Trophoblast cell (in vitro differentiated cells and primary cell): Measurements from ENCODE around the gene ETS1.

Source experiments
- DNase-seq, 2 donors: peaks; one replicate each; pipeline ENCODE4 v3.0.0-alpha.2; 2016
- H2AFZ ChIP-seq: 2 replicates; pipeline ENCODE4 v1.6.1; 2013; ENCODE audit warnings: low read length, moderate library complexity, mild to moderate bottlenecking; ENCODE audit not compliant: insufficient read depth, poor library complexity
- H2AK5ac ChIP-seq: 2 replicates; pipeline ENCODE4 v1.6.1; 2013; ENCODE audit warnings: mild to moderate bottlenecking, low read length
- H2BK120ac ChIP-seq: 2 replicates; pipeline ENCODE4 v1.6.1; 2013; ENCODE audit warnings: low read length, mild to moderate bottlenecking, moderate library complexity; ENCODE audit not compliant: insufficient read depth, poor library complexity
- H2BK12ac ChIP-seq: 2 replicates; pipeline ENCODE4 v1.6.1; 2013; ENCODE audit warnings: mild to moderate bottlenecking, low read length, moderate library complexity
- H2BK5ac ChIP-seq: 2 replicates; pipeline ENCODE4 v1.6.1; 2013; ENCODE audit warnings: low read length, low read depth, moderate library complexity, mild to moderate bottlenecking; ENCODE audit not compliant: poor library complexity
- H3K14ac ChIP-seq: 2 replicates; pipeline ENCODE4 v1.6.1; 2013; ENCODE audit warnings: mild to moderate bottlenecking, low read length
- H3K18ac ChIP-seq: 2 replicates; pipeline ENCODE4 v1.6.1; 2013; ENCODE audit warnings: mild to moderate bottlenecking, low read length
- H3K23ac ChIP-seq: 2 replicates; pipeline ENCODE4 v1.6.1; 2013; ENCODE audit warnings: low read length
- H3K27ac ChIP-seq: 2 replicates; pipeline ENCODE4 v1.5.1; 2013; ENCODE audit warnings: low read depth, mild to moderate bottlenecking, inconsistent platforms, low read length, moderate library complexity
- H3K27me3 ChIP-seq: 2 replicates; pipeline ENCODE4 v1.6.1; 2013; ENCODE audit warnings: inconsistent platforms, mild to moderate bottlenecking, low read length, moderate library complexity; ENCODE audit not compliant: insufficient read depth
- H3K36me3 ChIP-seq, 2 experiments: 1 replicate in 1 of 2; 2 replicates in 1 of 2; pipeline ENCODE4 v1.6.1; 2013; ENCODE audit warnings: low read length in 2 of 2, mild to moderate bottlenecking in 2 of 2, moderate library complexity in 1 of 2; ENCODE audit not compliant: insufficient read depth in 2 of 2, control insufficient read depth in 1 of 2
- H3K4ac ChIP-seq: 2 replicates; pipeline ENCODE4 v1.6.1; 2013; ENCODE audit warnings: low read depth, mild to moderate bottlenecking, low read length, moderate library complexity
- H3K4me1 ChIP-seq, 2 experiments: 1 replicate in 1 of 2; 2 replicates in 1 of 2; pipeline ENCODE4 v1.6.1; 2013; ENCODE audit warnings: low read length in 2 of 2, mild to moderate bottlenecking in 2 of 2, moderate library complexity in 1 of 2; ENCODE audit not compliant: insufficient read depth in 2 of 2, control insufficient read depth in 1 of 2
- H3K4me2 ChIP-seq: 2 replicates; pipeline ENCODE4 v1.6.1; 2013; ENCODE audit warnings: inconsistent platforms, mild to moderate bottlenecking, low read length, moderate library complexity
- H3K4me3 ChIP-seq: 2 replicates; pipeline ENCODE4 v1.5.1; 2013; ENCODE audit warnings: mild to moderate bottlenecking, low read depth, low read length, inconsistent platforms
- H3K79me1 ChIP-seq: one replicate; pipeline ENCODE4 v1.6.1; 2013; ENCODE audit warnings: low read length
- H3K79me2 ChIP-seq: 2 replicates; pipeline ENCODE4 v1.6.1; 2013; ENCODE audit warnings: low read length, mild to moderate bottlenecking; ENCODE audit not compliant: control insufficient read depth, insufficient read depth, poor library complexity
- H3K9ac ChIP-seq: 2 replicates; pipeline ENCODE4 v1.6.1; 2013; ENCODE audit warnings: mild to moderate bottlenecking, low read length
- H3K9me3 ChIP-seq: 2 replicates; pipeline ENCODE4 v1.6.1; 2013; ENCODE audit warnings: low read depth, mild to moderate bottlenecking, control low read depth, inconsistent platforms, low read length; ENCODE audit not compliant: insufficient read depth
- H4K12ac ChIP-seq: 2 replicates; pipeline ENCODE4 v1.6.1; 2013; ENCODE audit warnings: low read depth, mild to moderate bottlenecking, low read length, moderate library complexity
- H4K8ac ChIP-seq: 2 replicates; pipeline ENCODE4 v1.6.1; 2013; ENCODE audit warnings: low read depth, mild to moderate bottlenecking, low read length, moderate library complexity
- H4K91ac ChIP-seq: one replicate; pipeline ENCODE4 v1.6.1; 2013; ENCODE audit warnings: low read depth, mild to moderate bottlenecking, low read length, moderate library complexity
- WGBS: extraction: QIAGEN DNeasy Blood & Tissue Kit; methylation state at CpG from one replicate; pipeline ENCODE4 v1.1.7; 2013; ENCODE audit warnings: missing lambda C conversion rate; ENCODE audit not compliant: insufficient read length, insufficient coverage; ENCODE audit errors: extremely low coverage; 5-methylcytosine and 5-hydroxymethylcytosine counted together

Gene ETS1

DNA sequence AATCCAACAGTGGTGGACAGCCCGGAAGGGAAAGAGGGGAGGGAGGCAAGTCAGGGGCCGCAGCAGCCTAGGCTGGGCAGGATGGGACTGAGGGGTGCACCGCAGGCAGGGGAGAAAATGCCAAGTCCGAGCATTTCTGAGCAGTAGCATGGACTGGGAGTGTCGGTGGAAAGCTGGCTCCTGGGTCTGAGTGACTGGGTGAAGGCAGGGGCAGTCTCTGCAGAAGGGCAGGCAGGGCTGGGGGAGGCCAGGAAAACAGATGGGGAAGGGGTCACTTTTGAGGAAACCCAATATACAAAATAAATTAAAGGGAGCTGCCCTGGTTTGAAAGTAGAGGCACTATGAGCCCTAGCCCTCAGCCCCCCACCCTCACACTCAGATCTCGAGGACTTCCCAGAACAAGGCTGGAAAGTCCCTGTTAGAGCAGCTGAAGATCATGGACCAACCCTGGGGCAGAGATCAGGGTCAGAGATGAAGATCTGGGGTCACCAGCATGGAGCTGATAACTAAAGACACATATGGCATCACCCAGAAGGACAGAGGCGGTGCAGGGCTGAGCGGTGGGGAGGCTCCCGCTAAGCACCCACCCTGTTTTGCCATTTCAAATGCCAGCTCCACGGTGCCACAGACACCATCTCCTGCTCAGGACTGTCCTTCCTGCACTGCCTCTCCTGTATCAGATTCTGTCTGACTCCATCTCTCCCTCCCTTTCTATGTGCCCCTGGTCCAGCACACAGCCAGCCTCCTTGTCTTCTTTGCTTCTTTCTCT lies 32.4 kb upstream of the ETS1 start:
- Histone ChIP-seq H2AFZ (no peak overlapping the region), H3K79me1 (no peaks in the 10 kb centered on the region), H3K18ac (no peak overlapping the region), H3K9me3 (no peaks in the 10 kb centered on the region), H3K23ac (no peak overlapping the region), H2BK5ac (no peak overlapping the region), H4K12ac (no peak overlapping the region), H2AK5ac (no peak overlapping the region), H4K8ac (no peak overlapping the region), H3K27me3 (no peaks in the 10 kb centered on the region), H3K9ac (no peak overlapping the region), H3K4ac (no peak overlapping the region), H3K14ac (no peak overlapping the region), H2BK12ac (no peak overlapping the region), H3K4me1 (peaks cover 11 to 14% of the 10 kb centered on the region in 2 experiments), H3K27ac (no peak overlapping the region), H4K91ac (no peak overlapping the region), H3K4me2 (no peak overlapping the region), H2BK120ac (no peak overlapping the region), H3K4me3 (no peak overlapping the region), H3K79me2 (no peaks in the 10 kb centered on the region), H3K36me3 (no peaks in the 10 kb centered on the region)
- DNase-seq = no peak
- no CpG with 5 or more reads among the region's 10 CpGs for WGBS

GRCh38 chr11:128619007-128619406 lies 31.6 kb upstream of the ETS1 start:
- H3K79me1 ChIP-seq = no peaks in the 10 kb centered on the region
- no peak overlapping the region for H2BK5ac ChIP-seq
- H2AFZ ChIP-seq = no peak overlapping the region
- peaks cover 11 to 14% of the 10 kb centered on the region in 2 experiments for H3K4me1 ChIP-seq
- H2BK12ac ChIP-seq = no peak overlapping the region
- H3K9ac ChIP-seq = no peak overlapping the region
- no peak overlapping the region for H3K18ac ChIP-seq
- no peak for DNase-seq
- no peak overlapping the region for H3K4me3 ChIP-seq
- H3K14ac ChIP-seq = no peak overlapping the region
- H3K27ac ChIP-seq = no peak overlapping the region
- H4K12ac ChIP-seq = no peak overlapping the region
- no peak overlapping the region for H3K23ac ChIP-seq
- H2AK5ac ChIP-seq = no peak overlapping the region
- H3K4me2 ChIP-seq = no peak overlapping the region
- H3K27me3 ChIP-seq = no peaks in the 10 kb centered on the region
- H4K8ac ChIP-seq = no peak overlapping the region
- H3K4ac ChIP-seq = no peak overlapping the region
- no peaks in the 10 kb centered on the region for H3K36me3 ChIP-seq
- no peaks in the 10 kb centered on the region for H3K9me3 ChIP-seq
- no CpG with 5 or more reads among the region's 5 CpGs for WGBS
- H3K79me2 ChIP-seq = no peaks in the 10 kb centered on the region
- H2BK120ac ChIP-seq = no peak overlapping the region
- no peak overlapping the region for H4K91ac ChIP-seq

GRCh38 chr11:128618603-128619002 lies 31.2 kb upstream of the ETS1 start:
- Histone ChIP-seq H2BK12ac (no peak overlapping the region), H3K27ac (no peak overlapping the region), H3K23ac (no peak overlapping the region), H3K4ac (no peak overlapping the region), H2AFZ (no peak overlapping the region), H3K4me3 (no peak overlapping the region), H3K9ac (no peak overlapping the region), H4K8ac (no peak overlapping the region), H2AK5ac (no peak overlapping the region), H3K79me1 (no peaks in the 10 kb centered on the region), H3K79me2 (no peaks in the 10 kb centered on the region), H3K14ac (no peak overlapping the region), H3K9me3 (no peaks in the 10 kb centered on the region), H4K91ac (no peak overlapping the region), H3K4me2 (no peak overlapping the region), H2BK5ac (no peak overlapping the region), H2BK120ac (no peak overlapping the region), H4K12ac (no peak overlapping the region), H3K4me1 (peaks cover 11 to 14% of the 10 kb centered on the region in 2 experiments), H3K27me3 (no peaks in the 10 kb centered on the region), H3K36me3 (no peaks in the 10 kb centered on the region), H3K18ac (no peak overlapping the region)
- no CpG with 5 or more reads among the region's 7 CpGs for WGBS
- DNase-seq = no peak

DNA sequence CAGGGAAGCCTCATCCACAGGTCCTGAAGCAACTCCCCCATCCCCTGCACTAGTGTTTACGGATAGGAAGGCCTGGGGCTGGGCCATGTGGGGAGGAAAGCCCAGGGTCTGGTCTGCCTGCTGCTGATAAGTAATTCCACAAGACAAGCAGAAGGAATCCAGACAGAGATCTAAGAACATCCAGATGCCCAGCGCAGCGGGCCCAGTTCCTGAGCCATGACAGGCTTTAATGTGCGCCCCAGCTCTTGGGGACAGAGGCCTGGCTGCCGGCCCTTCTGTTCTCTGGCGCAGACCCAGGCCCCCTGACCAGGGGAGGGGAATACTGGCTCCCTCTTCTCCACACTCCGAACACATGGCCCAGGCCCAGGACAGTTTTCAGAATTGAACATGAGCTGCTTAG lies 28.8 kb upstream of the ETS1 start:
- Histone ChIP-seq H3K79me2 (no peaks in the 10 kb centered on the region), H2BK120ac (no peak overlapping the region), H3K27me3 (no peaks in the 10 kb centered on the region), H2AFZ (no peak overlapping the region), H3K4ac (no peak overlapping the region), H3K4me2 (no peak overlapping the region), H2BK5ac (no peak overlapping the region), H3K4me1 (peaks cover 8 to 15% of the 10 kb centered on the region in 2 experiments), H3K18ac (no peak overlapping the region), H3K36me3 (no peaks in the 10 kb centered on the region), H2BK12ac (no peak overlapping the region), H3K4me3 (no peak overlapping the region), H3K9me3 (peaks cover 2% of the 10 kb centered on the region), H4K8ac (no peak overlapping the region), H3K9ac (no peak overlapping the region), H3K23ac (no peak overlapping the region), H4K12ac (no peak overlapping the region), H3K27ac (no peak overlapping the region), H3K79me1 (no peaks in the 10 kb centered on the region), H3K14ac (no peak overlapping the region), H2AK5ac (no peak overlapping the region), H4K91ac (no peak overlapping the region)
- DNase-seq = no peak
- WGBS = no CpG with 5 or more reads among the region's 7 CpGs
